NCI-H524 (cell line): Measurements from ENCODE around the gene FLACC1.
"Not testable (repeated sequence)": the region's sequence is repeated elsewhere in the genome, so short reads cannot be mapped to it uniquely, and the experiment has no call there.

Experiments
- DNase-seq, 2 experiments: peaks; one replicate each; lab custom pipeline; 2025; lab: John Stamatoyannopoulos, UW

Gene FLACC1

GRCh38 chr2:201254081-201254730, 102.9 kb downstream of the FLACC1 start:
- no peak for DNase-seq

GRCh38 chr2:201250741-201251140, 106.4 kb downstream of the FLACC1 start:
- no peak for DNase-seq

- no peak for DNase-seq
Observed at GRCh38 chr2:201249889-201250288, 107.3 kb downstream of the FLACC1 start.

GRCh38 chr2:201248288-201248844, 108.8 kb downstream of the FLACC1 start:
- no peak for DNase-seq

- no peak for DNase-seq
Observed at GRCh38 chr2:201246280-201246679, 110.9 kb downstream of the FLACC1 start.

GRCh38 chr2:201244829-201245228, 112.3 kb downstream of the FLACC1 start:
- DNase-seq: no peak

- no peak for DNase-seq
Observed at GRCh38 chr2:201242571-201243277, 114.4 kb downstream of the FLACC1 start.

- not testable (repeated sequence) for DNase-seq
Observed at GRCh38 chr2:201239167-201239935, 117.8 kb downstream of the FLACC1 start.
